ENCODE data around the gene GNAS. TPM values are rescaled to one million over a fixed set of nuclear protein-coding genes. Genes with fewer than 3 reads are reported as not detected.

The GNAS gene
- total and polyA plus RNA-seq, 10 of the 15 experiments (the other 5 are each of a cell fraction or from before 2014, with no cell fraction given), result 209 to 950 (median 394) TPM

- no TSS peak for BruUV-seq (replicated peaks)
- H3K9me3 ChIP-seq (replicated peaks; ENCODE audit: control insufficient read depth, insufficient read depth, low read length), result no peaks in the 10 kb centered on the region
- no peak overlapping the region for H3K4me2 ChIP-seq (ENCODE audit: control insufficient read depth, insufficient read depth)
- H3K4me3 ChIP-seq, result no peak overlapping the region
- CTCF ChIA-PET, result interaction anchor here (1.8 kb wide), 1 partner anchor 10 kb away, joined by 5 read pairs; no protein-coding TSS in a partner anchor
- H3K27me3 ChIP-seq (replicated peaks in 1 of 2; ENCODE audit: control insufficient read depth in 2 of 2, insufficient read depth in 2 of 2, low read length in 1 of 2), result no peaks in the 10 kb centered on the region
- POLR2A ChIA-PET, result interaction anchor here (3.2 kb wide), 1 partner anchor 10 kb away, joined by 15 read pairs; no protein-coding TSS in a partner anchor
- no peak for TF ChIP-seq PAX5 (IDR thresholded peaks at IDR 0.05; ENCODE audit: borderline replicate concordance, low read depth, low read length)
- no peak for TF ChIP-seq HCFC1 (IDR thresholded peaks at IDR 0.05; ENCODE audit: low read length)
- no peak for TF ChIP-seq SMAD5 (IDR thresholded peaks at IDR 0.05; ENCODE audit: low read depth)
- no peak for TF ChIP-seq BACH1 (IDR thresholded peaks at IDR 0.05; ENCODE audit: borderline replicate concordance)
- TF ChIP-seq NBN (IDR thresholded peaks at IDR 0.05), result no peak
- TF ChIP-seq, protein P1, sequence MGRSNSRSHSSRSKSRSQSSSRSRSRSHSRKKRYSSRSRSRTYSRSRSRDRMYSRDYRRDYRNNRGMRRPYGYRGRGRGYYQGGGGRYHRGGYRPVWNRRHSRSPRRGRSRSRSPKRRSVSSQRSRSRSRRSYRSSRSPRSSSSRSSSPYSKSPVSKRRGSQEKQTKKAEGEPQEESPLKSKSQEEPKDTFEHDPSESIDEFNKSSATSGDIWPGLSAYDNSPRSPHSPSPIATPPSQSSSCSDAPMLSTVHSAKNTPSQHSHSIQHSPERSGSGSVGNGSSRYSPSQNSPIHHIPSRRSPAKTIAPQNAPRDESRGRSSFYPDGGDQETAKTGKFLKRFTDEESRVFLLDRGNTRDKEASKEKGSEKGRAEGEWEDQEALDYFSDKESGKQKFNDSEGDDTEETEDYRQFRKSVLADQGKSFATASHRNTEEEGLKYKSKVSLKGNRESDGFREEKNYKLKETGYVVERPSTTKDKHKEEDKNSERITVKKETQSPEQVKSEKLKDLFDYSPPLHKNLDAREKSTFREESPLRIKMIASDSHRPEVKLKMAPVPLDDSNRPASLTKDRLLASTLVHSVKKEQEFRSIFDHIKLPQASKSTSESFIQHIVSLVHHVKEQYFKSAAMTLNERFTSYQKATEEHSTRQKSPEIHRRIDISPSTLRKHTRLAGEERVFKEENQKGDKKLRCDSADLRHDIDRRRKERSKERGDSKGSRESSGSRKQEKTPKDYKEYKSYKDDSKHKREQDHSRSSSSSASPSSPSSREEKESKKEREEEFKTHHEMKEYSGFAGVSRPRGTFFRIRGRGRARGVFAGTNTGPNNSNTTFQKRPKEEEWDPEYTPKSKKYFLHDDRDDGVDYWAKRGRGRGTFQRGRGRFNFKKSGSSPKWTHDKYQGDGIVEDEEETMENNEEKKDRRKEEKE (IDR thresholded peaks at IDR 0.05), result no peak
- H3K4me1 ChIP-seq (ENCODE audit: control insufficient read depth, insufficient read depth, low read length), result peaks cover 14% of the 10 kb centered on the region
- H3K9ac ChIP-seq (ENCODE audit: control insufficient read depth, insufficient read depth, low read length), result no peak overlapping the region
- peaks cover 2 to 28% of the 10 kb centered on the region in 2 experiments for H3K36me3 ChIP-seq (ENCODE audit: control insufficient read depth in 2 of 2, insufficient read depth in 2 of 2, low read length in 1 of 2)
- no peak for DNase-seq (ENCODE audit: low read depth, low spot score)
- in situ Hi-C loops (cut with MboI), result no loop called here
- WGBS (ENCODE audit: insufficient coverage, insufficient replicate concordance, low lambda C conversion rate, missing lambda C conversion rate), result 84% methylated on average over 4 of the region's 4 CpGs
- intact Hi-C loops (cut with micrococcal nuclease; ENCODE audit: unreplicated experiment), result no loop called here
- H3K27ac ChIP-seq (ENCODE audit: control insufficient read depth, insufficient read depth), result no peak overlapping the region
- no peak for FAIRE-seq
- ATAC-seq, result no peak
- H4K20me1 ChIP-seq (ENCODE audit: control insufficient read depth, insufficient read depth), result peaks cover 5% of the 10 kb centered on the region; the same call in 1 of the 2 replicates
- peaks cover 98% of the 10 kb centered on the region for H3K79me2 ChIP-seq (ENCODE audit: control insufficient read depth, insufficient read depth, low read length)
- RAD21 ChIA-PET (ENCODE audit: unreplicated experiment), result interaction anchor here (1.1 kb wide), 1 partner anchor 10 kb away, joined by 3 read pairs; no protein-coding TSS in a partner anchor
- no peak overlapping the region for H2AFZ ChIP-seq (ENCODE audit: control insufficient read depth, low read depth, low read length)
- SMC1A ChIA-PET (ENCODE audit: uncharacterized antibody, unreplicated experiment), result interaction anchor here (0.6 to 3.5 kb wide), 4 partner anchors 9 to 1464 kb away, joined by 3 to 28 read pairs (median 3); no protein-coding TSS in a partner anchor
Measured at GRCh38 chr20:58897488-58897887, 45.0 kb downstream of the GNAS start.
